Esophagus (tissue), 2 donors: ENCODE measurements around the gene PHKA2. TPM values are rescaled to one million over a fixed set of nuclear protein-coding genes. Genes with fewer than 3 reads are reported as not detected.
A peak's percentile ranks its signal among the peaks of the same experiment; 100 is the strongest.
"Not testable (repeated sequence)": the region's sequence is repeated elsewhere in the genome, so short reads cannot be mapped to it uniquely, and the experiment has no call there.

ENCODE experiments used
- H3K27ac ChIP-seq, 2 donors: one replicate each; pipeline ENCODE4 v1.5.1; 2013; ENCODE audit warnings: low read depth in 2 of 2, mild to moderate bottlenecking in 2 of 2, inconsistent platforms in 1 of 2, low read length in 1 of 2, moderate library complexity in 1 of 2
- H3K27me3 ChIP-seq, 2 donors: one replicate each; pipeline ENCODE4 v1.6.1; 2013; ENCODE audit warnings: low read length in 2 of 2, control low read depth in 1 of 2, mild to moderate bottlenecking in 1 of 2; ENCODE audit not compliant: insufficient read depth in 2 of 2, control insufficient read depth in 1 of 2
- H3K36me3 ChIP-seq, 2 donors: one replicate each; pipeline ENCODE4 v1.6.1; 2013; ENCODE audit warnings: low read length in 1 of 2; ENCODE audit not compliant: control insufficient read depth in 2 of 2, insufficient read depth in 2 of 2
- H3K4me1 ChIP-seq, 2 donors: one replicate each; pipeline ENCODE4 v1.6.1; 2013; ENCODE audit warnings: low read length in 1 of 2; ENCODE audit not compliant: control insufficient read depth in 2 of 2, insufficient read depth in 2 of 2
- H3K4me3 ChIP-seq, 2 donors: one replicate each; pipeline ENCODE4 v1.5.1; 2013; ENCODE audit warnings: low read length in 2 of 2, mild to moderate bottlenecking in 2 of 2, low read depth in 1 of 2, moderate library complexity in 1 of 2
- H3K9me3 ChIP-seq, 2 donors: one replicate each; pipeline ENCODE4 v1.6.1; 2013; ENCODE audit warnings: mild to moderate bottlenecking in 2 of 2, low read depth in 1 of 2, low read length in 1 of 2, moderate library complexity in 1 of 2; ENCODE audit not compliant: control insufficient read depth in 2 of 2, insufficient read depth in 1 of 2
- WGBS, 2 donors: extraction: QIAGEN DNeasy Blood & Tissue Kit; methylation state at CpG; one replicate each; pipeline ENCODE4 v1.1.7; 2013; 5-methylcytosine and 5-hydroxymethylcytosine counted together
- polyA plus RNA-seq, 2 donors: library from polyadenylated mRNA; stranded (reverse); fragments of 200-250 nt; gene quantifications; one replicate each; pipeline ENCODE4 v1.2.3, GENCODE V29; 2013
- donor health status: healthy with polysubstance abuse.
- donor health status: Bipolar disorder and iron deficiency.

PHKA2 gene
- 10 to 100 TPM; 11.1 to 17.7 TPM for polyA plus RNA-seq

- peaks cover 0 to 3% of the 10 kb centered on the region in 2 donors for H3K4me1 ChIP-seq
- no peaks in the 10 kb centered on the region for H3K36me3 ChIP-seq
- peak within 1 kb of the TSS; percentile 81 to 94 for H3K27ac ChIP-seq
- H3K9me3 ChIP-seq = no peaks in the 10 kb centered on the region
- 0 to 24% methylated on average over 60 to 64 of the region's 64 CpGs for WGBS, 2 donors
- peak within 1 kb of the TSS; percentile 60 to 74 for H3K4me3 ChIP-seq
- no peaks in the 10 kb centered on the region for H3K27me3 ChIP-seq
These were observed at the start of gene PHKA2 for GRCh38 chrX:18983666-18984380. Gene PHKA2 (minus strand): TSS chrX:18984114. CDS start chrX:18983932, 182 bp downstream.

GRCh38 chrX:19030805-19031204, 46.9 kb upstream of the PHKA2 start:
- no peaks in the 10 kb centered on the region for H3K9me3 ChIP-seq
- WGBS, 2 donors = 52 to 58% methylated on average over 3 of the region's 3 CpGs
- H3K4me1 ChIP-seq = no peaks in the 10 kb centered on the region
- H3K4me3 ChIP-seq = no peak overlapping the region
- H3K27ac ChIP-seq = no peak overlapping the region
- no peaks in the 10 kb centered on the region for H3K27me3 ChIP-seq
- no peaks in the 10 kb centered on the region for H3K36me3 ChIP-seq

GRCh38 chrX:19028560-19028959, 44.6 kb upstream of the PHKA2 start:
- no peaks in the 10 kb centered on the region for H3K9me3 ChIP-seq
- H3K27me3 ChIP-seq = no peaks in the 10 kb centered on the region
- WGBS, 2 donors = 83 to 92% methylated on average over 6 of the region's 6 CpGs
- H3K4me3 ChIP-seq = no peak overlapping the region
- H3K36me3 ChIP-seq = no peaks in the 10 kb centered on the region
- no peak overlapping the region for H3K27ac ChIP-seq
- H3K4me1 ChIP-seq = no peaks in the 10 kb centered on the region

GRCh38 chrX:19024366-19024765, 40.5 kb upstream of the PHKA2 start:
- 74 to 87% methylated on average over 4 of the region's 4 CpGs for whole genome bisulfite sequencing, 2 donors
- Histone ChIP-seq H3K27me3 (no peaks in the 10 kb centered on the region), H3K4me3 (no peak overlapping the region), H3K4me1 (no peaks in the 10 kb centered on the region), H3K27ac (no peak overlapping the region), H3K9me3 (no peaks in the 10 kb centered on the region), H3K36me3 (no peaks in the 10 kb centered on the region)

- no peak overlapping the region for H3K27ac ChIP-seq
- H3K9me3 ChIP-seq = no peaks in the 10 kb centered on the region
- no peak overlapping the region for H3K4me3 ChIP-seq
- H3K36me3 ChIP-seq = no peaks in the 10 kb centered on the region
- no peaks in the 10 kb centered on the region for H3K27me3 ChIP-seq
- 98 to 99% methylated on average over 2 of the region's 2 CpGs for WGBS, 2 donors
- H3K4me1 ChIP-seq = no peaks in the 10 kb centered on the region
These were observed 36.1 kb upstream of the PHKA2 start for GRCh38 chrX:19019996-19020395.

- H3K4me1 ChIP-seq = no peaks in the 10 kb centered on the region
- H3K4me3 ChIP-seq = no peak overlapping the region
- no peaks in the 10 kb centered on the region for H3K36me3 ChIP-seq
- no peaks in the 10 kb centered on the region for H3K27me3 ChIP-seq
- no peaks in the 10 kb centered on the region for H3K9me3 ChIP-seq
- H3K27ac ChIP-seq = no peak overlapping the region
- 49 to 55% methylated on average over 3 of the region's 3 CpGs for WGBS, 2 donors
These were observed 33.4 kb upstream of the PHKA2 start for GRCh38 chrX:19017271-19017670.

GRCh38 chrX:19016614-19017013, 32.7 kb upstream of the PHKA2 start:
- not testable (repeated sequence) for H3K36me3 ChIP-seq, H3K4me3 ChIP-seq, H3K9me3 ChIP-seq, H3K4me1 ChIP-seq, H3K27me3 ChIP-seq, H3K27ac ChIP-seq
- WGBS, 2 donors = 94 to 97% methylated on average over 7 to 8 of the region's 8 CpGs

GRCh38 chrX:19007868-19008267, 24.0 kb upstream of the PHKA2 start:
- H3K4me3 ChIP-seq = no peak overlapping the region
- H3K27me3 ChIP-seq = no peaks in the 10 kb centered on the region
- no peaks in the 10 kb centered on the region for H3K36me3 ChIP-seq
- no peaks in the 10 kb centered on the region for H3K9me3 ChIP-seq
- WGBS, 2 donors = 85 to 97% methylated on average over 4 of the region's 4 CpGs
- no peak overlapping the region for H3K27ac ChIP-seq
- no peaks in the 10 kb centered on the region for H3K4me1 ChIP-seq

GRCh38 chrX:19007011-19007410, 23.1 kb upstream of the PHKA2 start:
- Histone ChIP-seq H3K36me3 (no peaks in the 10 kb centered on the region), H3K27me3 (no peaks in the 10 kb centered on the region), H3K9me3 (no peaks in the 10 kb centered on the region), H3K4me1 (no peaks in the 10 kb centered on the region), H3K4me3 (no peak overlapping the region), H3K27ac (no peak overlapping the region)
- WGBS, 2 donors = 75 to 77% methylated on average over 7 of the region's 7 CpGs

- no peak overlapping the region for H3K4me3 ChIP-seq
- 78 to 82% methylated on average over 4 of the region's 4 CpGs for WGBS, 2 donors
- no peaks in the 10 kb centered on the region for H3K36me3 ChIP-seq
- H3K4me1 ChIP-seq = no peaks in the 10 kb centered on the region
- H3K27ac ChIP-seq = no peak overlapping the region
- H3K27me3 ChIP-seq = no peaks in the 10 kb centered on the region
- no peaks in the 10 kb centered on the region for H3K9me3 ChIP-seq
These were observed 22.0 kb upstream of the PHKA2 start for GRCh38 chrX:19005909-19006308.
